Kidney (tissue), 14 donors: ENCODE data around the gene ZNF592. TPM values are rescaled to one million over a fixed set of nuclear protein-coding genes. Genes with fewer than 3 reads are reported as not detected.

Experiments used
- DNase-seq, 5 donors: peaks; one replicate each; pipeline ENCODE4 v3.0.0-alpha.2; 2013 to 2020
- FAIRE-seq: peaks from 2 replicates; lab custom pipeline; 2012; peaks lifted over from hg19 to GRCh38; lab: Jason Lieb, UNC
- H3K27ac ChIP-seq, 2 donors: one replicate each; pipeline ENCODE4 v1.7.0; 2013; ENCODE audit warnings: low read depth in 2 of 2, low read length in 2 of 2, inconsistent platforms in 1 of 2
- H3K27me3 ChIP-seq: one replicate; pipeline ENCODE4 v1.7.1; 2013; ENCODE audit warnings: low read length, inconsistent platforms; ENCODE audit not compliant: control insufficient read depth, insufficient read depth
- H3K36me3 ChIP-seq, 3 donors: one replicate each; pipeline versions ENCODE4 v1.7.0 to v1.7.1; 2013; ENCODE audit warnings: low read length in 3 of 3, control low read depth in 1 of 3, inconsistent platforms in 1 of 3; ENCODE audit not compliant: insufficient read depth in 3 of 3, control insufficient read depth in 2 of 3
- H3K4me1 ChIP-seq, 3 donors: one replicate each; pipeline versions ENCODE4 v1.7.0 to v1.7.1; 2013; ENCODE audit warnings: low read length in 3 of 3, inconsistent platforms in 1 of 3, low read depth in 1 of 3; ENCODE audit not compliant: control insufficient read depth in 2 of 3, insufficient read depth in 2 of 3
- H3K4me3 ChIP-seq, 3 donors: one replicate each; pipeline versions ENCODE4 v1.7.0 to v1.8.1; 2013; ENCODE audit warnings: low read length in 3 of 3, control low read depth in 1 of 3, inconsistent platforms in 1 of 3
- H3K9ac ChIP-seq, 3 donors: one replicate each; pipeline versions ENCODE4 v1.7.0 to v1.7.1; 2013; ENCODE audit warnings: low read length in 3 of 3, control low read depth in 1 of 3, inconsistent platforms in 1 of 3
- H3K9me3 ChIP-seq, 3 donors: one replicate each; pipeline versions ENCODE4 v1.7.0 to v1.7.1; 2013; ENCODE audit warnings: low read length in 3 of 3, control low read depth in 1 of 3, inconsistent platforms in 1 of 3; ENCODE audit not compliant: control insufficient read depth in 2 of 3, insufficient read depth in 1 of 3
- CTCF ChIP-seq: IDR thresholded peaks from 3 replicates; pipeline ENCODE4 v1.5.1; 2012; ENCODE audit warnings: mild to moderate bottlenecking, moderate library complexity, borderline replicate concordance; ENCODE audit not compliant: insufficient read depth; ENCODE audit errors: extremely low read depth
- intact Hi-C: fragments of 100-400 bp; cut with DNase I; formaldehyde crosslinking; loops from one replicate; pipeline ENCODE4 v1.11.1; 2022
- polyA plus RNA-seq: library from polyadenylated mRNA; stranded (reverse); fragments of 350-450 nt; fragmentation: Illumina TruSeq; extraction: RNeasy Lipid Tissue Mini Kit (QIAGEN cat#74804); gene quantifications from one replicate; pipeline ENCODE4 v1.2.3, GENCODE V29; 2014; ENCODE audit warnings: low read depth, low replicate concordance; ENCODE audit not compliant: insufficient read depth
- total RNA-seq: library from RNA; stranded (reverse); fragmentation: NEBNext Ultra II Directional; extraction: Animal tissue kit (Norgen Biotek cat#: 25700); gene quantifications from one replicate; pipeline ENCODE4 v1.2.1, GENCODE V29; 2021
- donor health status: control.
- donor health status: control.
- donor health status: control.
- donor health status: control.
- donor health status: control.
- donor health status: DM: yes; HTN: yes; CAD: no.
- donor health status: Normal renal cell carcinoma (clear cell type).

Gene ZNF592
- total and polyA plus RNA-seq, 2 donors from 2014 or later, result 6.9 to 31.6 TPM

GRCh38 chr15:84783493-84784251 lies 35.3 kb downstream of the ZNF592 start:
- Histone ChIP-seq H3K4me1 (peaks cover 0 to 16% (median 10%) of the 10 kb centered on the region in 3 donors), H3K9ac (no peak overlapping the region), H3K36me3 (peaks cover 3 to 36% (median 21%) of the 10 kb centered on the region in 3 donors), H3K9me3 (no peaks in the 10 kb centered on the region), H3K27ac (no peak overlapping the region), H3K27me3 (no peaks in the 10 kb centered on the region), H3K4me3 (no peak overlapping the region)
- no peak for TF ChIP-seq CTCF
- DNase-seq (no peak), FAIRE-seq (no peak)
- intact Hi-C loops, result no loop called here

- no peak for DNase-seq
Measured at GRCh38 chr15:84784262-84784661, 35.9 kb downstream of the ZNF592 start.

GRCh38 chr15:84785053-84785452 lies 36.7 kb downstream of the ZNF592 start:
- no peak overlapping the region for H3K4me3 ChIP-seq
- H3K9me3 ChIP-seq, result no peaks in the 10 kb centered on the region
- no peak for FAIRE-seq
- no peak overlapping the region for H3K9ac ChIP-seq
- no peak overlapping the region for H3K27ac ChIP-seq
- H3K4me1 ChIP-seq, result peaks cover 0 to 14% (median 10%) of the 10 kb centered on the region in 3 donors
- DNase-seq, result no peak
- TF ChIP-seq CTCF, result no peak
- peaks cover 3 to 36% (median 21%) of the 10 kb centered on the region in 3 donors for H3K36me3 ChIP-seq
- intact Hi-C loops, result no loop called here
- no peaks in the 10 kb centered on the region for H3K27me3 ChIP-seq

More at GRCh38 chr15:84784262-84784661, 35.9 kb downstream of the ZNF592 start:
- intact Hi-C loops, result no loop called here
- Histone ChIP-seq H3K27me3 (no peaks in the 10 kb centered on the region), H3K9ac (no peak overlapping the region), H3K4me3 (no peak overlapping the region), H3K9me3 (no peaks in the 10 kb centered on the region), H3K36me3 (peaks cover 3 to 36% (median 21%) of the 10 kb centered on the region in 3 donors), H3K4me1 (peaks cover 0 to 14% (median 10%) of the 10 kb centered on the region in 3 donors), H3K27ac (no peak overlapping the region)
- no peak for FAIRE-seq
- no peak for TF ChIP-seq CTCF
